SK-N-SH (cell line): Measurements from ENCODE around the gene C11orf71. TPM values are rescaled to one million over a fixed set of nuclear protein-coding genes. Genes with fewer than 3 reads are reported as not detected.

Experiments used
- CTCF ChIA-PET: fragments of 300-600, 350-600 bp; formaldehyde crosslinking; extraction: SDS; loops from one replicate; lab custom pipeline; 2021; lab: Yijun Ruan, JAX
- POLR2A ChIA-PET: fragments of 350-600 bp; sonication (Branson Sonifier 250); formaldehyde crosslinking; extraction: SDS; loops from one replicate; lab custom pipeline; 2020; ENCODE audit warnings: antibody characterized with exemption, inconsistent platforms; lab: Yijun Ruan, JAX
- DNase-seq: peaks from one replicate; pipeline ENCODE4 v3.0.0; 2012
- H2AFZ ChIP-seq: fragments of 200-600 bp; sonication (generic); 2 replicates; pipeline ENCODE4 v1.8.1; 2016; ENCODE audit warnings: antibody characterized with exemption, mild to moderate bottlenecking, low read depth
- H3F3A ChIP-seq: fragments of 200-600 bp; sonication (generic); replicated peaks from 2 replicates; pipeline ENCODE3; 2016; ENCODE audit warnings: antibody characterized with exemption, mild to moderate bottlenecking; ENCODE audit not compliant: insufficient read depth
- H3K27ac ChIP-seq, 2 experiments: fragments of 200-500 bp in 1 of 2; fragments of 200-600 bp in 1 of 2; sonication (Bioruptor generic) in 1 of 2; sonication (generic), shearing (Covaris generic) in 1 of 2; 2 replicates each; pipeline versions ENCODE4 v1.5.1 to v1.6.1; 2014 to 2016; ENCODE audit warnings: low read depth in 2 of 2, inconsistent platforms in 1 of 2, low read length in 1 of 2, mild to moderate bottlenecking in 1 of 2, mixed read lengths in 1 of 2
- H3K27me3 ChIP-seq: fragments of 200-600 bp; sonication (generic), shearing (Covaris generic); 2 replicates; pipeline ENCODE4 v1.6.1; 2016; ENCODE audit warnings: mixed run types; ENCODE audit not compliant: insufficient read depth
- H3K36me3 ChIP-seq, 2 experiments: fragments of 200-500 bp in 1 of 2; fragments of 200-600 bp in 1 of 2; sonication (Bioruptor generic) in 1 of 2; sonication (generic) in 1 of 2; replicated peaks in 1 of 2; 2 replicates each; pipeline versions ENCODE3 to v1.5.1; 2014 to 2016; ENCODE audit warnings: low read length in 1 of 2, mild to moderate bottlenecking in 1 of 2; ENCODE audit not compliant: insufficient read depth in 2 of 2, control insufficient read depth in 1 of 2
- H3K4me1 ChIP-seq, 2 experiments: fragments of 200-500 bp in 1 of 2; fragments of 200-600 bp in 1 of 2; sonication (Bioruptor generic) in 1 of 2; sonication (generic), shearing (Covaris generic) in 1 of 2; 2 replicates each; pipeline versions ENCODE4 v1.5.1 to v1.6.1; 2014 to 2016; ENCODE audit warnings: low read depth in 1 of 2, low read length in 1 of 2, mixed run types in 1 of 2; ENCODE audit not compliant: insufficient read depth in 2 of 2, control insufficient read depth in 1 of 2
- H3K4me2 ChIP-seq: fragments of 200-600 bp; sonication (generic), shearing (Covaris generic); 2 replicates; pipeline ENCODE4 v1.6.1; 2017; ENCODE audit warnings: mixed run types
- H3K4me3 ChIP-seq, 2 experiments: fragments of 200-500 bp in 1 of 2; fragments of 200-600 bp in 1 of 2; sonication (Bioruptor generic) in 1 of 2; sonication (generic), shearing (Covaris generic) in 1 of 2; 2 replicates each; pipeline versions ENCODE4 v1.5.1 to v1.8.1; 2014 to 2016; ENCODE audit warnings: low read depth in 2 of 2, inconsistent platforms in 1 of 2, low read length in 1 of 2, mild to moderate bottlenecking in 1 of 2, mixed read lengths in 1 of 2, moderate library complexity in 1 of 2
- H3K79me2 ChIP-seq: fragments of 200-600 bp; sonication (generic); 2 replicates; pipeline ENCODE4 v1.8.1; 2017; ENCODE audit warnings: mild to moderate bottlenecking; ENCODE audit not compliant: insufficient read depth
- H3K9ac ChIP-seq: fragments of 200-600 bp; sonication (generic); 2 replicates; pipeline ENCODE4 v1.6.1; 2017; ENCODE audit warnings: mixed run types
- H3K9me2 ChIP-seq: fragments of 200-600 bp; sonication (generic); 2 replicates; pipeline ENCODE4 v1.6.1; 2017; ENCODE audit warnings: mixed run types
- H3K9me3 ChIP-seq: fragments of 200-600 bp; sonication (generic); 2 replicates; pipeline ENCODE4 v1.6.1; 2017; ENCODE audit warnings: mixed run types, mild to moderate bottlenecking, moderate library complexity
- H4K20me1 ChIP-seq: fragments of 200-600 bp; sonication (generic); 2 replicates; pipeline ENCODE4 v1.6.1; 2017; ENCODE audit warnings: mild to moderate bottlenecking, mixed run types; ENCODE audit not compliant: insufficient read depth
- CHD2 ChIP-seq: fragments of 150-350 bp; IDR thresholded peaks from 2 replicates; pipeline ENCODE4 v1.6.1; 2018; ENCODE audit warnings: low read length; ENCODE audit not compliant: partially characterized antibody
- FOSL2 ChIP-seq: IDR thresholded peaks from 2 replicates; pipeline ENCODE4 v1.4.0; 2012; ENCODE audit warnings: low read depth, mild to moderate bottlenecking, moderate library complexity, borderline replicate concordance
- FOXJ3 ChIP-seq: sonication (generic); formaldehyde crosslinking; IDR thresholded peaks from 2 replicates; pipeline ENCODE4 v1.5.1; 2020; ENCODE audit warnings: mild to moderate bottlenecking, missing genetic modification reagents
- FOXM1 ChIP-seq: IDR thresholded peaks from 2 replicates; pipeline ENCODE4 v1.4.0; 2012; ENCODE audit warnings: low read depth, mild to moderate bottlenecking
- GABPA ChIP-seq: IDR thresholded peaks from 2 replicates; pipeline ENCODE4 v1.4.0; 2012; ENCODE audit warnings: low read depth, mild to moderate bottlenecking
- GATA2 ChIP-seq: sonication (generic); formaldehyde crosslinking; IDR thresholded peaks from 2 replicates; pipeline ENCODE4 v1.5.0; 2020; ENCODE audit warnings: mild to moderate bottlenecking, missing genetic modification reagents
- NFIC ChIP-seq: IDR thresholded peaks from 2 replicates; pipeline ENCODE4 v1.4.0; 2012; ENCODE audit warnings: borderline replicate concordance
- NRF1 ChIP-seq: IDR thresholded peaks from 2 replicates; pipeline ENCODE4 v1.6.1; 2012; ENCODE audit warnings: low read depth, mild to moderate bottlenecking, low read length
- POLR2AphosphoS5 ChIP-seq: IDR thresholded peaks from 2 replicates; pipeline ENCODE4 v1.6.1; 2012; ENCODE audit warnings: low read depth, low read length
- RAD21 ChIP-seq: IDR thresholded peaks from 2 replicates; pipeline ENCODE4 v1.6.1; 2012; ENCODE audit warnings: mild to moderate bottlenecking, low read length
- RCOR1 ChIP-seq: fragments of 150-350 bp; IDR thresholded peaks from 2 replicates; pipeline ENCODE4 v1.6.1; 2017; ENCODE audit warnings: antibody characterized with exemption, low read length
- RFX5 ChIP-seq: IDR thresholded peaks from 2 replicates; pipeline ENCODE4 v1.6.1; 2012; ENCODE audit warnings: mild to moderate bottlenecking, improper control_type of control experiment, low read length
- RXRA ChIP-seq: IDR thresholded peaks from 2 replicates; pipeline ENCODE4 v1.4.0; 2012; ENCODE audit warnings: low read depth, mild to moderate bottlenecking, borderline replicate concordance
- SIN3A ChIP-seq: IDR thresholded peaks from 2 replicates; pipeline ENCODE4 v1.6.1; 2012; ENCODE audit warnings: low read depth, mild to moderate bottlenecking, low read length, moderate library complexity, borderline replicate concordance
- TCF12 ChIP-seq: IDR thresholded peaks from 2 replicates; pipeline ENCODE4 v1.4.0; 2012
- USF2 ChIP-seq: fragments of 150-350 bp; IDR thresholded peaks from 2 replicates; pipeline ENCODE4 v1.6.1; 2017; ENCODE audit warnings: antibody characterized with exemption, low read length, low read depth, borderline replicate concordance
- YY1 ChIP-seq: IDR thresholded peaks from 2 replicates; pipeline ENCODE4 v1.4.0; 2012; ENCODE audit warnings: low read depth, mild to moderate bottlenecking
- WGBS: methylation state at CpG from one replicate; pipeline ENCODE4 v1.1.6; 2017; ENCODE audit warnings: low lambda C conversion rate; 5-methylcytosine and 5-hydroxymethylcytosine counted together
- polyA plus RNA-seq, 3 experiments: library from polyadenylated mRNA; depleted of rRNA; stranded (reverse); fragments of >200 nt; gene quantifications; 2 replicates each; pipeline ENCODE4 v1.2.3, GENCODE V29; 2012
- TF ChIP-seq, protein P1 (sequence below): IDR thresholded peaks from 2 replicates; pipeline ENCODE4; 2012
- TF ChIP-seq, protein P2 (sequence below): fragments of 200-600 bp; sonication (generic); IDR thresholded peaks from 2 replicates; pipeline ENCODE4 v1.6.1; 2017; ENCODE audit warnings: antibody characterized with exemption, mild to moderate bottlenecking, moderate library complexity
- TF ChIP-seq, protein P3 (sequence below): IDR thresholded peaks from 2 replicates; pipeline ENCODE4 v1.6.1; 2012; ENCODE audit warnings: mild to moderate bottlenecking, low read depth, low read length, moderate library complexity

The C11orf71 gene
- polyA plus RNA-seq, 1 of the 3 experiments (the other 2 are of a cell fraction): 7.8 TPM

DNA sequence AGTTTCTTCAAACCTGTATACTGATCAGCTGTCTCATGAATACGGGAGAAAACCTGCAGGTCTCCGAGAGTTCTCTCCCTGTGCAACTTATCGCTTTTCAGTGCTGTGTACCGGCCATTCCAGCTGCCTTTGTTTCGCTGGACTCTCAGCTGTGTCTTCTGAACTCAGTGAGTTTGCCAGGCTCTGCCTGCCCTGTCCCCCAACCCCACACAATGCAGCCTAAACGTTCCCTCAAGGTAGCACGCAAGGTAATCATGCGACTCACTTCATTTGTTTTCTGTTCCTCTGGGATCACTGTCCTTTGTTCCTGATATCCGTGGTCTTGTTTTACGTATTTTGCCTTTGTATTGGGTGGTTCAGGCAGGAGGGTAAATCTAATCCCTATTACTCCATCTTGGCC, 13.6 kb upstream of the C11orf71 start:
- no peak for DNase-seq
- H3K36me3 ChIP-seq: peaks cover 20 to 64% of the 10 kb centered on the region in 2 experiments
- no peak overlapping the region for H3K9ac ChIP-seq
- H3K4me3 ChIP-seq: no peak overlapping the region
- no peaks in the 10 kb centered on the region for H3K27me3 ChIP-seq
- H3K27ac ChIP-seq: no peak overlapping the region
- no peak overlapping the region for H3K4me2 ChIP-seq
- ChIA-PET POLR2A (no interaction called here), CTCF (no interaction called here)
- H2AFZ ChIP-seq: no peak overlapping the region
- no peaks in the 10 kb centered on the region for H3K9me2 ChIP-seq
- no peaks in the 10 kb centered on the region for H3K79me2 ChIP-seq
- TF ChIP-seq GATA2 (CRISPR knock-in tag): no peak
- TF ChIP-seq SIN3A: no peak
- TF ChIP-seq, protein P1, sequence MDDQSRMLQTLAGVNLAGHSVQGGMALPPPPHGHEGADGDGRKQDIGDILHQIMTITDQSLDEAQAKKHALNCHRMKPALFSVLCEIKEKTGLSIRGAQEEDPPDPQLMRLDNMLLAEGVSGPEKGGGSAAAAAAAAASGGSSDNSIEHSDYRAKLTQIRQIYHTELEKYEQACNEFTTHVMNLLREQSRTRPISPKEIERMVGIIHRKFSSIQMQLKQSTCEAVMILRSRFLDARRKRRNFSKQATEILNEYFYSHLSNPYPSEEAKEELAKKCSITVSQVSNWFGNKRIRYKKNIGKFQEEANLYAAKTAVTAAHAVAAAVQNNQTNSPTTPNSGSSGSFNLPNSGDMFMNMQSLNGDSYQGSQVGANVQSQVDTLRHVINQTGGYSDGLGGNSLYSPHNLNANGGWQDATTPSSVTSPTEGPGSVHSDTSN: no peak
- TF ChIP-seq FOXJ3: no peak
- TF ChIP-seq RCOR1: no peak
- TF ChIP-seq, protein P2, sequence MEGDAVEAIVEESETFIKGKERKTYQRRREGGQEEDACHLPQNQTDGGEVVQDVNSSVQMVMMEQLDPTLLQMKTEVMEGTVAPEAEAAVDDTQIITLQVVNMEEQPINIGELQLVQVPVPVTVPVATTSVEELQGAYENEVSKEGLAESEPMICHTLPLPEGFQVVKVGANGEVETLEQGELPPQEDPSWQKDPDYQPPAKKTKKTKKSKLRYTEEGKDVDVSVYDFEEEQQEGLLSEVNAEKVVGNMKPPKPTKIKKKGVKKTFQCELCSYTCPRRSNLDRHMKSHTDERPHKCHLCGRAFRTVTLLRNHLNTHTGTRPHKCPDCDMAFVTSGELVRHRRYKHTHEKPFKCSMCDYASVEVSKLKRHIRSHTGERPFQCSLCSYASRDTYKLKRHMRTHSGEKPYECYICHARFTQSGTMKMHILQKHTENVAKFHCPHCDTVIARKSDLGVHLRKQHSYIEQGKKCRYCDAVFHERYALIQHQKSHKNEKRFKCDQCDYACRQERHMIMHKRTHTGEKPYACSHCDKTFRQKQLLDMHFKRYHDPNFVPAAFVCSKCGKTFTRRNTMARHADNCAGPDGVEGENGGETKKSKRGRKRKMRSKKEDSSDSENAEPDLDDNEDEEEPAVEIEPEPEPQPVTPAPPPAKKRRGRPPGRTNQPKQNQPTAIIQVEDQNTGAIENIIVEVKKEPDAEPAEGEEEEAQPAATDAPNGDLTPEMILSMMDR: no peak
- no peak for TF ChIP-seq GABPA
- no peak for TF ChIP-seq RFX5
- no peak for TF ChIP-seq NFIC
- no peak for TF ChIP-seq NRF1
- TF ChIP-seq FOSL2: no peak
- TF ChIP-seq YY1: no peak
- no peak for TF ChIP-seq USF2
- no peak for TF ChIP-seq RAD21
- TF ChIP-seq TCF12: no peak
- H3K9me3 ChIP-seq: no peaks in the 10 kb centered on the region
- no peaks in the 10 kb centered on the region for H4K20me1 ChIP-seq
- H3K4me1 ChIP-seq: peaks cover 0 to 4% of the 10 kb centered on the region in 2 experiments; a peak in 1 of 4 replicates
- 96% methylated on average over 10 of the region's 10 CpGs for WGBS
- peaks cover 10% of the 10 kb centered on the region for H3F3A ChIP-seq

DNA sequence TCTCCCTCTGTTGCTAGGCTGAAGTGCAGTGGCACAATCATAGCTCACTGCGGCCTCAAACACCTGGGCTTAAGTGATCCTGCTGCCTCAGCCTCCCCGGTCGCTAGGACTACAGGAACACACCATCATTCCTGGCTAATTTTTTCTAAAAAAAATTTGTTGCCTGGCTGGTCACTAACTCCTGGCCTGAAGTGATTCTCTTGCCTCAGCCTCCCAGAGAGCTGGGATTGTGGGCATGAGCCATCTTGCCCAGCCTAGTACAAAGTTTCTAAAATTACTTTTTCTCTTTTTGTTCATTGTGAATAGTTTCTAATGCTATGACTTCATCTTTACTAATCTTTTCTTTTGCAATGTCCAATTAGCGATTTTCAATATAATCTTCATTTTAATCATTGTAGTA, 12.6 kb upstream of the C11orf71 start:
- H3K27me3 ChIP-seq: no peaks in the 10 kb centered on the region
- POLR2A ChIA-PET: no interaction called here
- CTCF ChIA-PET: no interaction called here
- TF ChIP-seq POLR2AphosphoS5 (no peak), RCOR1 (no peak), GABPA (no peak), YY1 (no peak), CHD2 (no peak), USF2 (no peak), RXRA (no peak), TCF12 (no peak), FOXM1 (no peak)
- TF ChIP-seq, protein P3, sequence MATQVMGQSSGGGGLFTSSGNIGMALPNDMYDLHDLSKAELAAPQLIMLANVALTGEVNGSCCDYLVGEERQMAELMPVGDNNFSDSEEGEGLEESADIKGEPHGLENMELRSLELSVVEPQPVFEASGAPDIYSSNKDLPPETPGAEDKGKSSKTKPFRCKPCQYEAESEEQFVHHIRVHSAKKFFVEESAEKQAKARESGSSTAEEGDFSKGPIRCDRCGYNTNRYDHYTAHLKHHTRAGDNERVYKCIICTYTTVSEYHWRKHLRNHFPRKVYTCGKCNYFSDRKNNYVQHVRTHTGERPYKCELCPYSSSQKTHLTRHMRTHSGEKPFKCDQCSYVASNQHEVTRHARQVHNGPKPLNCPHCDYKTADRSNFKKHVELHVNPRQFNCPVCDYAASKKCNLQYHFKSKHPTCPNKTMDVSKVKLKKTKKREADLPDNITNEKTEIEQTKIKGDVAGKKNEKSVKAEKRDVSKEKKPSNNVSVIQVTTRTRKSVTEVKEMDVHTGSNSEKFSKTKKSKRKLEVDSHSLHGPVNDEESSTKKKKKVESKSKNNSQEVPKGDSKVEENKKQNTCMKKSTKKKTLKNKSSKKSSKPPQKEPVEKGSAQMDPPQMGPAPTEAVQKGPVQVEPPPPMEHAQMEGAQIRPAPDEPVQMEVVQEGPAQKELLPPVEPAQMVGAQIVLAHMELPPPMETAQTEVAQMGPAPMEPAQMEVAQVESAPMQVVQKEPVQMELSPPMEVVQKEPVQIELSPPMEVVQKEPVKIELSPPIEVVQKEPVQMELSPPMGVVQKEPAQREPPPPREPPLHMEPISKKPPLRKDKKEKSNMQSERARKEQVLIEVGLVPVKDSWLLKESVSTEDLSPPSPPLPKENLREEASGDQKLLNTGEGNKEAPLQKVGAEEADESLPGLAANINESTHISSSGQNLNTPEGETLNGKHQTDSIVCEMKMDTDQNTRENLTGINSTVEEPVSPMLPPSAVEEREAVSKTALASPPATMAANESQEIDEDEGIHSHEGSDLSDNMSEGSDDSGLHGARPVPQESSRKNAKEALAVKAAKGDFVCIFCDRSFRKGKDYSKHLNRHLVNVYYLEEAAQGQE: no peak

More for the DNA sequence above, 12.6 kb upstream of the C11orf71 start:
- Histone ChIP-seq H3K27ac (no peak overlapping the region), H3K79me2 (peaks cover 6% of the 10 kb centered on the region; the same call in 1 of the 2 replicates), H3K9me2 (no peaks in the 10 kb centered on the region), H3K36me3 (peaks cover 28 to 69% of the 10 kb centered on the region in 2 experiments), H3K4me2 (no peak overlapping the region), H3K4me1 (peaks cover 0 to 4% of the 10 kb centered on the region in 2 experiments; a peak in 1 of 4 replicates), H3K9me3 (no peaks in the 10 kb centered on the region), H3F3A (peaks cover 18% of the 10 kb centered on the region), H3K4me3 (no peak overlapping the region), H4K20me1 (no peaks in the 10 kb centered on the region), H2AFZ (no peak overlapping the region), H3K9ac (no peak overlapping the region)
- WGBS: 90% methylated on average over 4 of the region's 4 CpGs
- DNase-seq: no peak
